IMR-90 (cell line): ENCODE results near the gene PHF20.

ENCODE experiments used
- CEBPB ChIP-seq: IDR thresholded peaks from 2 replicates; pipeline ENCODE4 v1.6.1; 2012; ENCODE audit warnings: low read depth, low read length, improper control_type of control experiment
- POLR2A ChIP-seq: IDR thresholded peaks from 2 replicates; pipeline ENCODE4 v1.6.1; 2012; ENCODE audit warnings: mild to moderate bottlenecking, low read depth, low read length

- TF ChIP-seq POLR2A (peak; percentile 84), CEBPB (peak; percentile 63)
These were observed at the start of gene PHF20 for GRCh38 chr20:35771689-35772562.
